Activated B cell treated with CpG ODN at 0.5 μM for 24 hours (primary cell): Measurements from ENCODE around the gene NCKAP5. TPM values are rescaled to one million over a fixed set of nuclear protein-coding genes. Genes with fewer than 3 reads are reported as not detected.
A peak's percentile ranks its signal among the peaks of the same experiment; 100 is the strongest.

Experiments used
- ATAC-seq: fragments of 200-7000 bp; cut with Tn5 transposase; one replicate; pipeline ENCODE4 v1.10.0; 2021; ENCODE audit warnings: low read depth, mild to moderate bottlenecking, moderate library complexity
- CTCF ChIA-PET: fragments of 350-600 bp; sonication (Branson Sonifier 250); formaldehyde crosslinking; loops from one replicate; lab custom pipeline; 2021; ENCODE audit warnings: antibody characterized with exemption; lab: Charles Lee
- POLR2A ChIA-PET: fragments of 350-600 bp; sonication (Branson Sonifier 250); formaldehyde crosslinking; loops from one replicate; lab custom pipeline; 2021; ENCODE audit warnings: antibody characterized with exemption; lab: Charles Lee
- DNase-seq: peaks from one replicate; pipeline ENCODE4 v3.0.0; 2022
- H3K27ac Mint-ChIP-seq: one replicate; pipeline ENCODE4 v1.8.0; 2020; ENCODE audit warnings: mixed read lengths
- H3K27me3 Mint-ChIP-seq: one replicate; pipeline ENCODE4 v1.8.0; 2021; ENCODE audit warnings: mixed read lengths
- H3K36me3 Mint-ChIP-seq: one replicate; pipeline ENCODE4 v1.8.0; 2021; ENCODE audit warnings: low read depth, mixed read lengths
- H3K4me1 Mint-ChIP-seq: one replicate; pipeline ENCODE4 v1.8.0; 2021; ENCODE audit warnings: mixed read lengths
- H3K4me3 Mint-ChIP-seq: one replicate; pipeline ENCODE4 v1.8.0; 2020; ENCODE audit warnings: mild to moderate bottlenecking, mixed read lengths
- H3K9me3 Mint-ChIP-seq: one replicate; pipeline ENCODE4 v1.8.0; 2020; ENCODE audit warnings: mixed read lengths
- intact Hi-C: fragments of 100-400 bp; cut with micrococcal nuclease; formaldehyde crosslinking; loops from one replicate; pipeline ENCODE4 v1.15.1; 2024
- total RNA-seq: library from RNA; stranded (reverse); gene quantifications from 2 replicates; pipeline ENCODE4 v1.2.3, GENCODE V29; 2022
- TF ChIP-seq, protein P1 (sequence below): fragments of 200-600 bp; IDR thresholded peaks from one replicate; pipeline ENCODE4 v1.8.0; 2022; ENCODE audit warnings: antibody characterized with exemption, mild to moderate bottlenecking

Gene NCKAP5
- total RNA-seq, 1 donor from 2014 or later = not detected

DNA sequence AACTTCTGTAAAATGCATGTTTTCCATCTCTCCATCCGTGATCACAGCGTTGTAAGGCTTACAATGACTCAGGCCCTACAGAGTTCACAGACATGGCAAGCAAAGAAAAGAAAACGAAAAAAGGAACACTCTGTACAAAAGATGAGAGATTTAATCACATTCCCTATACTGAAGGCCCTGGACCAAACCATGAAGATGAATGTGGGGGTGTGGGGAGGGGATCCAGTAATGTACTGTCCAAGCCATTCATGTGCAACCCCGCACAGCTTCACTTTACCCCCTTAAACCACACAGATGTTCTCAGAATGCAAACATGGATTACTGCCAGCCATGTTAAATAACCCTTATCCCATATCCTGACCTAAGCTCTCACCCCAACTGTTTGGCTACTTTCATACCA is 391.1 kb downstream of the NCKAP5 start:
- intact Hi-C loops = loop anchor here (10.0 kb wide), 1 partner anchor 912 kb away; no protein-coding TSS in a partner anchor
- Mint-ChIP-seq H3K4me1 (no peaks in the 10 kb centered on the region), H3K9me3 (peaks cover 4% of the 10 kb centered on the region), H3K27ac (no peak overlapping the region), H3K27me3 (no peaks in the 10 kb centered on the region), H3K36me3 (no peaks in the 10 kb centered on the region), H3K4me3 (no peak overlapping the region)
- TF ChIP-seq, protein P1, sequence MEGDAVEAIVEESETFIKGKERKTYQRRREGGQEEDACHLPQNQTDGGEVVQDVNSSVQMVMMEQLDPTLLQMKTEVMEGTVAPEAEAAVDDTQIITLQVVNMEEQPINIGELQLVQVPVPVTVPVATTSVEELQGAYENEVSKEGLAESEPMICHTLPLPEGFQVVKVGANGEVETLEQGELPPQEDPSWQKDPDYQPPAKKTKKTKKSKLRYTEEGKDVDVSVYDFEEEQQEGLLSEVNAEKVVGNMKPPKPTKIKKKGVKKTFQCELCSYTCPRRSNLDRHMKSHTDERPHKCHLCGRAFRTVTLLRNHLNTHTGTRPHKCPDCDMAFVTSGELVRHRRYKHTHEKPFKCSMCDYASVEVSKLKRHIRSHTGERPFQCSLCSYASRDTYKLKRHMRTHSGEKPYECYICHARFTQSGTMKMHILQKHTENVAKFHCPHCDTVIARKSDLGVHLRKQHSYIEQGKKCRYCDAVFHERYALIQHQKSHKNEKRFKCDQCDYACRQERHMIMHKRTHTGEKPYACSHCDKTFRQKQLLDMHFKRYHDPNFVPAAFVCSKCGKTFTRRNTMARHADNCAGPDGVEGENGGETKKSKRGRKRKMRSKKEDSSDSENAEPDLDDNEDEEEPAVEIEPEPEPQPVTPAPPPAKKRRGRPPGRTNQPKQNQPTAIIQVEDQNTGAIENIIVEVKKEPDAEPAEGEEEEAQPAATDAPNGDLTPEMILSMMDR = no peak
- ATAC-seq = no peak
- POLR2A ChIA-PET = no interaction called here
- no peak for DNase-seq
- CTCF ChIA-PET = no interaction called here

DNA sequence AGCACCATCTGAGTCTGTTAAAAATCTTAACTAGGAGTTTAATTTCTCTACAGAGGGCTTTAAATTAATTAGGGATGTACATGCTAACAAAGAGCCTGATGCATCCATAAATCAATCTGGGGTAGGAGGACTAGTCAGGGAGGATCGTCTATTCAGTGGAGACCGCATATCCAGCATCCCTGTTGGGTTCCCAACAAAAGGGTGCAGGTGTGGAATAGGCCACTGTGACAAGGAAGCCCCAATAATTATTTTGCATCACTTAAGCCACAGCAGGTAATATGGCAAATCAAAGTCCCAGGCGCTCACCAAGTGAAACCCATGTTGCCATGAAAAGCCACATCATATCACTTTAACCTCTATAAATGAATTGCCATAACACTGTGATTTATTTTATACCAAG is 392.3 kb downstream of the NCKAP5 start:
- Mint-ChIP-seq H3K9me3 (no peaks in the 10 kb centered on the region), H3K4me3 (no peak overlapping the region), H3K4me1 (no peaks in the 10 kb centered on the region), H3K27me3 (no peaks in the 10 kb centered on the region), H3K27ac (no peak overlapping the region), H3K36me3 (no peaks in the 10 kb centered on the region)
- ChIA-PET CTCF (interaction anchor here (1.0 kb wide), 1 partner anchor 629 kb away, joined by 3 read pairs; no protein-coding TSS in a partner anchor), POLR2A (no interaction called here)
- intact Hi-C loops = loop anchor here (10.0 kb wide), 1 partner anchor 911 kb away; no protein-coding TSS in a partner anchor
- ATAC-seq = no peak
- TF ChIP-seq, protein P1 = no peak
- no peak for DNase-seq

DNA sequence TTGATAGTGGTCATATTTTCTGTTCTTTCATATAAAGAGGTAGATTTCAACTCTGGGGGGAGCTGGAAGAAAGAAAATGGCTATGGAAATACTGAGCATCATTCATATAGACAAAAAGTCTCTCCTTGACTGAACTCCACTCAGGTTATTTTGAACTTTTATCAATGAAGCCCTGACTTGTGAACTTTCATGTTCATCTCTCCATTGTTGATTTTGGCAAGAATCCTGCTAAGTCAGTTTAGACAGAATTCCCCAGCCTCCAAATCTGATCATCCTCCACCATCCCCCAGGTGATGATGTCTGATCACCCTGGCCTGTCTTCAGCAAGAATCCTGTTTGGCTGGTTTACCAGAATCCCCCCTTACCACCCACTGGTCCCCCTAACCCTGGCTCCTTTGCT is 395.0 kb downstream of the NCKAP5 start:
- no peak for ATAC-seq
- Mint-ChIP-seq H3K4me1 (no peaks in the 10 kb centered on the region), H3K27me3 (peaks cover 3% of the 10 kb centered on the region), H3K4me3 (no peak overlapping the region), H3K9me3 (no peaks in the 10 kb centered on the region), H3K36me3 (no peaks in the 10 kb centered on the region), H3K27ac (no peak overlapping the region)
- TF ChIP-seq, protein P1 = no peak
- intact Hi-C loops = loop anchor here (5.0 to 10.0 kb wide), 3 partner anchors 496 to 1316 kb away; no protein-coding TSS in a partner anchor
- no peak for DNase-seq
- POLR2A ChIA-PET = no interaction called here
- CTCF ChIA-PET = interaction anchor here (1.0 kb wide), 1 partner anchor 626 kb away, joined by 4 read pairs; no protein-coding TSS in a partner anchor

DNA sequence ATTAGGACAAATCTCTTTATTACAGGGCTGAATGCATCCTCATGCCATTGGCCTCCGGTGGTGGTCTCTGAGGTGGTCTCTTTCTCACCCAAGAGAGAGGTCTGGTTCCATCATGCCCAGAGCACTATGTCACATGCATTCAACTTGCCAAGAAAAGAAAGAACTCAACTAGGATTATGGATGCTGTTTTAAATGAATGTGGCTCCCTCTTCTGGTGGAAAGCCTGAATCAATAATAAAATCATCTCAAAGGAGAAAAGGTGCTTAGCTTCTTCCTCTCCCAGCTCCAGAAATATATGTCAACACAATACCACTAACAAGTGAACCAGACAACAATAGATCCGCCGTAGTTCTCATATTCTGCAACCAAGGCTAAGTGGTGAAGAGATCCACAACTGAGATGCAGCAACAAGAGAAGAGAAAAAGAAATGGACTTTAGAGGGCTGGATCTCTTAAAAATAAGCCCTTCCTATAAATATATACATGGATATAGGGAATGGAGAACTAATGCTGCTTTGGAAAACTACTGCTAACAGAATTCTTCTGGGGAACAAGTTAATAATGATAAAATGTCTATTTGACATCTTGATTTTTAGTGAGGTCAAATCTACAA is 396.8 kb downstream of the NCKAP5 start:
- no peak overlapping the region for H3K27ac Mint-ChIP-seq
- H3K4me1 Mint-ChIP-seq = no peaks in the 10 kb centered on the region
- no peaks in the 10 kb centered on the region for H3K9me3 Mint-ChIP-seq
- intact Hi-C loops = loop anchor here (5.0 to 10.0 kb wide), 3 partner anchors 494 to 1314 kb away; no protein-coding TSS in a partner anchor
- peaks cover 3% of the 10 kb centered on the region for H3K27me3 Mint-ChIP-seq
- H3K36me3 Mint-ChIP-seq = no peaks in the 10 kb centered on the region
- ChIA-PET POLR2A (no interaction called here), CTCF (interaction anchor here (1.0 to 2.0 kb wide), 4 partner anchors 620 to 673 kb away, joined by 3 to 19 read pairs (median 4); no protein-coding TSS in a partner anchor)
- DNase-seq = no peak
- no peak for ATAC-seq
- H3K4me3 Mint-ChIP-seq = no peak overlapping the region
- TF ChIP-seq, protein P1 = peak; percentile 29

DNA sequence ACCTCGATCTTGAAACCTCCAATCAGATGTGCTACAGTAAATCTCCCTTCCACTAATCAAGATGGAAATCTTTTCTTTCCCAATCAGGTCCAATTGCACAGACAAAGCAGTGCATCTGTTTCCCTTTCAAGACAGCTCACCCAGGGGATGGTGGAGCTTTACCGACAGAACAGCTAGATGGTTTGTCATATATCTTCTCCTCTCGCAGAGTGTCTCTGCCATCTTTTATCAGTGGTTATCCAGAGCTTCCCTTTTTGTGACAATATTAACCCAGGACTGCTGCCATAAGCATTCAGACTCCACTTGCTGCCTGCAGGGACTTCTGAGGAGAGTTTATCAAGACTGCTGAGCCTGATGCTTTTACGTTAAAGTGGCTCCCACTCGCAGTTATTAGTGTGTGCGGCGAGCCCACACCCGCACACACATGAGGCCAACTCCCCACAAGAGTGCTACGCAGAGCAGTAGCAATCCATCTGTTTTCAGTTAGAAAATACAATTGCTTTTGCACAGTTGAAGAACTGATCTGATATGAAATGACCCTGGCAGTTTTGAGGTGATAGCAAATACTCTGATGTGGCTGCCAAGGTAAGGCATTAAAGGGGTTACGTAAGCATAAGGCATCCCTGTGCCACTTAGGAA is 398.9 kb downstream of the NCKAP5 start:
- no peaks in the 10 kb centered on the region for H3K4me1 Mint-ChIP-seq

More for the DNA sequence above, 398.9 kb downstream of the NCKAP5 start:
- no peak for DNase-seq
- POLR2A ChIA-PET = no interaction called here
- no peak for ATAC-seq
- H3K36me3 Mint-ChIP-seq = no peaks in the 10 kb centered on the region
- CTCF ChIA-PET = no interaction called here
- H3K27me3 Mint-ChIP-seq = peaks cover 3% of the 10 kb centered on the region
- TF ChIP-seq, protein P1 = no peak
- H3K27ac Mint-ChIP-seq = no peak overlapping the region
- intact Hi-C loops = no loop called here
- H3K4me3 Mint-ChIP-seq = no peak overlapping the region
- H3K9me3 Mint-ChIP-seq = no peaks in the 10 kb centered on the region
